ENCODE measurements around the gene DCDC1. TPM values are rescaled to one million over a fixed set of nuclear protein-coding genes. Genes with fewer than 3 reads are reported as not detected.

DCDC1 gene
- total RNA-seq, 2 donors from 2014 or later = 2.9 to 3.2 TPM

- peaks cover 6% of the 10 kb centered on the region for H3K4me1 Mint-ChIP-seq
- no peak for DNase-seq
- Histone ChIP-seq H3K9ac (ENCODE audit: extremely low read depth, low read length, poor library complexity, severe bottlenecking) (no peak overlapping the region), H3K9me3 (ENCODE audit: control insufficient read depth, low read length) (no peaks in the 10 kb centered on the region), H3K4me1 (ENCODE audit: control insufficient read depth, insufficient read depth, low read length) (no peaks in the 10 kb centered on the region), H3K4me3 (ENCODE audit: low read length) (no peak overlapping the region), H3K27me3 (ENCODE audit: control insufficient read depth, insufficient read depth, low read length, poor library complexity, severe bottlenecking) (peaks cover 16% of the 10 kb centered on the region), H3K27ac (ENCODE audit: low read depth, low read length) (no peak overlapping the region), H3K36me3 (ENCODE audit: control insufficient read depth, insufficient read depth, low read length) (no peaks in the 10 kb centered on the region)
- no peak overlapping the region for H3K4me3 Mint-ChIP-seq
- TF ChIP-seq, protein P1, sequence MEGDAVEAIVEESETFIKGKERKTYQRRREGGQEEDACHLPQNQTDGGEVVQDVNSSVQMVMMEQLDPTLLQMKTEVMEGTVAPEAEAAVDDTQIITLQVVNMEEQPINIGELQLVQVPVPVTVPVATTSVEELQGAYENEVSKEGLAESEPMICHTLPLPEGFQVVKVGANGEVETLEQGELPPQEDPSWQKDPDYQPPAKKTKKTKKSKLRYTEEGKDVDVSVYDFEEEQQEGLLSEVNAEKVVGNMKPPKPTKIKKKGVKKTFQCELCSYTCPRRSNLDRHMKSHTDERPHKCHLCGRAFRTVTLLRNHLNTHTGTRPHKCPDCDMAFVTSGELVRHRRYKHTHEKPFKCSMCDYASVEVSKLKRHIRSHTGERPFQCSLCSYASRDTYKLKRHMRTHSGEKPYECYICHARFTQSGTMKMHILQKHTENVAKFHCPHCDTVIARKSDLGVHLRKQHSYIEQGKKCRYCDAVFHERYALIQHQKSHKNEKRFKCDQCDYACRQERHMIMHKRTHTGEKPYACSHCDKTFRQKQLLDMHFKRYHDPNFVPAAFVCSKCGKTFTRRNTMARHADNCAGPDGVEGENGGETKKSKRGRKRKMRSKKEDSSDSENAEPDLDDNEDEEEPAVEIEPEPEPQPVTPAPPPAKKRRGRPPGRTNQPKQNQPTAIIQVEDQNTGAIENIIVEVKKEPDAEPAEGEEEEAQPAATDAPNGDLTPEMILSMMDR (conservative IDR thresholded peaks at IDR 0.05) = no peak
- 78 to 79% methylated on average over 3 to 4 of the region's 4 CpGs for WGBS, 2 experiments (ENCODE audit: insufficient coverage in 1 of 2, insufficient read length in 1 of 2)
- no peaks in the 10 kb centered on the region for H3K36me3 Mint-ChIP-seq (ENCODE audit: low read depth)
- H3K9me3 Mint-ChIP-seq = no peaks in the 10 kb centered on the region
- H3K27ac Mint-ChIP-seq = no peak overlapping the region
- peaks cover 9% of the 10 kb centered on the region for H3K27me3 Mint-ChIP-seq (ENCODE audit: insufficient read depth)
Measured at GRCh38 chr11:30816959-30817880, 552.3 kb downstream of the DCDC1 start.

GRCh38 chr11:30815619-30816018 is 553.9 kb downstream of the DCDC1 start:
- DNase-seq = no peak
- no peaks in the 10 kb centered on the region for H3K9me3 ChIP-seq (ENCODE audit: control insufficient read depth, low read length)
- no peaks in the 10 kb centered on the region for H3K36me3 Mint-ChIP-seq (ENCODE audit: low read depth)
- H3K27ac Mint-ChIP-seq = no peak overlapping the region
- peaks cover 6% of the 10 kb centered on the region for H3K4me1 Mint-ChIP-seq
- no peaks in the 10 kb centered on the region for H3K36me3 ChIP-seq (ENCODE audit: control insufficient read depth, insufficient read depth, low read length)
- H3K4me1 ChIP-seq (ENCODE audit: control insufficient read depth, insufficient read depth, low read length) = no peaks in the 10 kb centered on the region
- no peak overlapping the region for H3K9ac ChIP-seq (ENCODE audit: extremely low read depth, low read length, poor library complexity, severe bottlenecking)
- H3K9me3 Mint-ChIP-seq = no peaks in the 10 kb centered on the region
- peaks cover 15% of the 10 kb centered on the region for H3K27me3 ChIP-seq (ENCODE audit: control insufficient read depth, insufficient read depth, low read length, poor library complexity, severe bottlenecking)
- WGBS, 2 experiments (ENCODE audit: insufficient coverage in 1 of 2, insufficient read length in 1 of 2) = 88 to 94% methylated on average over 4 of the region's 4 CpGs
- peaks cover 7% of the 10 kb centered on the region for H3K27me3 Mint-ChIP-seq (ENCODE audit: insufficient read depth)
- no peak overlapping the region for H3K27ac ChIP-seq (ENCODE audit: low read depth, low read length)
- H3K4me3 Mint-ChIP-seq = no peak overlapping the region
- no peak overlapping the region for H3K4me3 ChIP-seq (ENCODE audit: low read length)
- TF ChIP-seq, protein P1 (conservative IDR thresholded peaks at IDR 0.05) = no peak

DNA sequence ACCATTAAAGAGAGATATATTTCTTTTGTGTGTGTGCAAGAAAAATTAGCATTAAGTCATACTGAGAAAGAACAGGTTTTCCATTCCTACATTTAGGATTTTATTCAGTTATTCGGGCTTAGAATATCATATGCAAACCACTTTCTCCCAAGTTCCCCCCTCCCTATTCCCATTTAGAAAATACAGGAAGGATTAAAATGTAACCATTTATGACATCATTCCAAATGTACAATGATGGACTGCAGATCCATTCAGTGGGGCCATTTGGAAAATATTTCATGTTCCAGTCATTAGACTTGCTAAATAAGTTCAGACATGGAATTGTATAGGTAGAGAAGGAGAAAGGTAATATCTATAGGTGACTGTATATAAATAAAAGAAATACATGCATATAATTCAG is 554.8 kb downstream of the DCDC1 start:
- H3K9me3 ChIP-seq (ENCODE audit: control insufficient read depth, low read length) = no peaks in the 10 kb centered on the region
- no peaks in the 10 kb centered on the region for H3K9me3 Mint-ChIP-seq
- no peak overlapping the region for H3K9ac ChIP-seq (ENCODE audit: extremely low read depth, low read length, poor library complexity, severe bottlenecking)
- H3K4me1 Mint-ChIP-seq = peaks cover under 1% of the 10 kb centered on the region
- no peak overlapping the region for H3K4me3 ChIP-seq (ENCODE audit: low read length)
- no peaks in the 10 kb centered on the region for H3K4me1 ChIP-seq (ENCODE audit: control insufficient read depth, insufficient read depth, low read length)
- no peak overlapping the region for H3K4me3 Mint-ChIP-seq
- H3K27me3 Mint-ChIP-seq (ENCODE audit: insufficient read depth) = peaks cover 7% of the 10 kb centered on the region
- peaks cover 13% of the 10 kb centered on the region for H3K27me3 ChIP-seq (ENCODE audit: control insufficient read depth, insufficient read depth, low read length, poor library complexity, severe bottlenecking)
- H3K36me3 Mint-ChIP-seq (ENCODE audit: low read depth) = no peaks in the 10 kb centered on the region
- no peak overlapping the region for H3K27ac Mint-ChIP-seq
- 83% methylated on average over 1 of the region's 1 CpG; no CpG with 5 or more reads in 1 of the 2 experiments for WGBS, 2 experiments (ENCODE audit: insufficient coverage in 1 of 2, insufficient read length in 1 of 2)
- TF ChIP-seq, protein P1 (conservative IDR thresholded peaks at IDR 0.05) = no peak
- no peak overlapping the region for H3K27ac ChIP-seq (ENCODE audit: low read depth, low read length)
- H3K36me3 ChIP-seq (ENCODE audit: control insufficient read depth, insufficient read depth, low read length) = no peaks in the 10 kb centered on the region
- DNase-seq = no peak

Other genes starting within 250 kb of the DCDC1 start
- 10 to 100 TPM; 23.9 to 28.6 TPM for gene DNAJC24, start 121 bp upstream of the DCDC1 start, total RNA-seq
- 10 to 100 TPM; 28.9 to 44.9 TPM for gene IMMP1L, start 139.9 kb upstream of the DCDC1 start, total RNA-seq
- 10 to 100 TPM; 19.1 to 25.2 TPM for gene ELP4, start 140.0 kb upstream of the DCDC1 start, total RNA-seq

Measured in endodermal cell (in vitro differentiated cells).